ENCODE measurements around the gene ARPC5L.

Gene ARPC5L

DNA sequence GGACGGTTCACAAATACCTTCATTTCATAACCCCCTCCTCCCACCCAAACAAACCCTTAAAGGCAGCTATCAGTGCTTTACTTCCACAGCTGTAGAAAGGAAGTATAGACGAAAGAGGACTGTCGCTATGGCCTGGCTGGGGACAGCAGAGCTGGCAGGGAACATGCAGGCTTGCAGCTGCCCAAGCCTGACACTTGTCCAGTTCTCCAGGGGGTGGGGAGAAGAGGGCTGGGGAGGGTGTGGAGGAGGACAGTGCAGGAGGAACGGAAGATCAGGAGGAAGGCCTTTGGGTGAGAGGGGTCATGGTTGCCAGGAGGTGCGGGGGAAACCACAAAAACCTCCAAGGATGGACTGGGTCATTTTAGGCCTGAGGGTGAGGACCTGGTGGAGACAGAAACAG lies 25.9 kb downstream of the ARPC5L start:
- no peaks in the 10 kb centered on the region for H3K9me3 ChIP-seq (ENCODE audit: control insufficient read depth in 2 of 2, low read length in 2 of 2)
- H3K9ac ChIP-seq (ENCODE audit: low read depth in 1 of 2, low read length in 2 of 2), result no peak overlapping the region
- H3K27ac ChIP-seq (ENCODE audit: low read depth in 2 of 2, low read length in 2 of 2), result no peak overlapping the region
- H3K4me1 ChIP-seq (ENCODE audit: control insufficient read depth in 2 of 2, insufficient read depth in 2 of 2, low read length in 2 of 2), result no peaks in the 10 kb centered on the region
- H3K36me3 ChIP-seq (ENCODE audit: control insufficient read depth in 2 of 2, insufficient read depth in 2 of 2, low read length in 2 of 2), result peaks cover 61 to 62% of the 10 kb centered on the region in 2 donors
- H3K4me3 ChIP-seq (ENCODE audit: low read length in 2 of 2), result no peak overlapping the region
- no peaks in the 10 kb centered on the region for H3K27me3 ChIP-seq (ENCODE audit: control insufficient read depth in 2 of 2, insufficient read depth in 2 of 2, low read length in 2 of 2)

DNA sequence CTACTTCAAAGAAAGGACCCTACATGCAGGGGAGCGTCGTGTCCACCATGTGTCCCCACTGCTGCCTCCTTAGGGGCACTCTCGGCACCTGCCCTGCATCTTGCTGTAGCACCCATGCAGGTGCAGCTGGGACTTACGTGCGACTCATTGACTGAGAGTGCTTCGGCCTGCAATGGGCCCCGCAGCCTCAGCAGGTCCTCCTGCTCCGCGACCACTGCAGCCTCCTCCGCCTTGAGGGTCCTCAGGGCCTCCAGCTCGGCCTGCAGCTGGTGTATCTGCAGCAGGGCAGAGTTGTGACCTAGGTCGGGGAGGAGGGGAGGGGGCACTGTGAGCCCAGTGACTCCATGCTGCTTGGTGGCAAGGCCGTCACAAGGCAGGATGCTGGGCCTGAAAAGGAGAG lies 27.1 kb downstream of the ARPC5L start:
- Histone ChIP-seq H3K4me1 (ENCODE audit: control insufficient read depth in 2 of 2, insufficient read depth in 2 of 2, low read length in 2 of 2) (no peaks in the 10 kb centered on the region), H3K9me3 (ENCODE audit: control insufficient read depth in 2 of 2, low read length in 2 of 2) (no peaks in the 10 kb centered on the region), H3K27me3 (ENCODE audit: control insufficient read depth in 2 of 2, insufficient read depth in 2 of 2, low read length in 2 of 2) (no peaks in the 10 kb centered on the region), H3K4me3 (ENCODE audit: low read length in 2 of 2) (no peak overlapping the region), H3K36me3 (ENCODE audit: control insufficient read depth in 2 of 2, insufficient read depth in 2 of 2, low read length in 2 of 2) (peaks cover 68 to 70% of the 10 kb centered on the region in 2 donors), H3K9ac (ENCODE audit: low read depth in 1 of 2, low read length in 2 of 2) (no peak overlapping the region), H3K27ac (ENCODE audit: low read depth in 2 of 2, low read length in 2 of 2) (no peak overlapping the region)

DNA sequence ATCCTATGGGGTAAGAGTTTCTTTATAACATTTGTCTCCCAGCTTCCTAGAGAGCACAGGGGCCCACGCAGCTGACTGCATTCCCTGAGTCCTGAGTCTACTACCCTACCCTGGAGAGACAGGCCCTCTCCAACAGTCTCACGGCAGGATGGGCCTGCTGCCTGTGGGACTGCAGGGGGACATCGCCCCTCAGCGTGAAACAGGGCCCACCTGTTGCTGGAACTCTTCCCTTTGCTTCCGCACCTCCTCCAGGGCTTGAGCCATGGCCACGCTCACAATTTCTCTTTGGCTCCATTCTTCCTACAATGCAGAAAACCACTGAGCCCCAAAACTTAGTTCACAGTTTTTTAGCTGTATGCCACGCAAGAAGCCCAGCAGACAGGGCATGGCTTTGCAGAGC lies 28.2 kb downstream of the ARPC5L start:
- Histone ChIP-seq H3K9me3 (ENCODE audit: control insufficient read depth in 2 of 2, low read length in 2 of 2) (no peaks in the 10 kb centered on the region), H3K36me3 (ENCODE audit: control insufficient read depth in 2 of 2, insufficient read depth in 2 of 2, low read length in 2 of 2) (peaks cover 68 to 72% of the 10 kb centered on the region in 2 donors), H3K27ac (ENCODE audit: low read depth in 2 of 2, low read length in 2 of 2) (no peak overlapping the region), H3K27me3 (ENCODE audit: control insufficient read depth in 2 of 2, insufficient read depth in 2 of 2, low read length in 2 of 2) (no peaks in the 10 kb centered on the region), H3K4me1 (ENCODE audit: control insufficient read depth in 2 of 2, insufficient read depth in 2 of 2, low read length in 2 of 2) (no peaks in the 10 kb centered on the region), H3K9ac (ENCODE audit: low read depth in 1 of 2, low read length in 2 of 2) (no peak overlapping the region), H3K4me3 (ENCODE audit: low read length in 2 of 2) (no peak overlapping the region)

DNA sequence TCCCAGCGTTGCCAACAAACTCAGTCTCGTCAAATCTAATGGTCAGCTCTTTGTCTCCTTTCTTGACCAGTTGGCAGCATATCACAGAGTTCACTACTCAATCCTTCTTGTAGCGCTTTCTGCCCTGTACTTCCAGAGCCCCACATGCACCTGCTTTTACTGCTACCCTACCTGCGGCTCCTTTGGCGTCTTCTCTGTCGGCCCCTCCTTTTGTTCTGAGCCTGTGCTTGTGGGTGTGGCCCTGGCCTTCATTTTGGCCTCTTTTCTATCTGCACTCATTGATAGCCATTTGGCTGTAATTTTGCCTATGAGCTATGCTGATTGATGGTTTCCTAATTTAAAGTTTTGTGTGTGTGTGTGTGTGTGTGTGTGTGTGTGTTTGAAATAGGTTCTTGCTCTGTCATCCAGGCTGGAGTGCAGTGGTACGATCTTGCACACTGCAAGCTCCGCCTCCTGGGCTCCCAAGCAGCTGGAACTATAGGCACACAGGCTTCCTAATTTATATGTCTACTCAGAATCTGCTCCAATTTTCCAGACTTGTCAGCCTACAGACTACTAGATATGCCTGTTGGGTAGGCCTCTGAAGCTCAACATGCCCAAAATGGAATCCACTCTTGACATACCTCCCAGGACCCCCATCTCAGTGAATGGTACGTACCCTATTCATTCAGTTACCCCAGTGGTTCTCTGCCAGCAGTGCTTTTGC lies 32.3 kb downstream of the ARPC5L start:
- Histone ChIP-seq H3K36me3 (ENCODE audit: control insufficient read depth in 2 of 2, insufficient read depth in 2 of 2, low read length in 2 of 2) (peaks cover 39 to 57% of the 10 kb centered on the region in 2 donors), H3K9me3 (ENCODE audit: control insufficient read depth in 2 of 2, low read length in 2 of 2) (no peaks in the 10 kb centered on the region), H3K27ac (ENCODE audit: low read depth in 2 of 2, low read length in 2 of 2) (no peak overlapping the region), H3K4me1 (ENCODE audit: control insufficient read depth in 2 of 2, insufficient read depth in 2 of 2, low read length in 2 of 2) (no peaks in the 10 kb centered on the region), H3K9ac (ENCODE audit: low read depth in 1 of 2, low read length in 2 of 2) (no peak overlapping the region), H3K4me3 (ENCODE audit: low read length in 2 of 2) (no peak overlapping the region), H3K27me3 (ENCODE audit: control insufficient read depth in 2 of 2, insufficient read depth in 2 of 2, low read length in 2 of 2) (no peaks in the 10 kb centered on the region)

DNA sequence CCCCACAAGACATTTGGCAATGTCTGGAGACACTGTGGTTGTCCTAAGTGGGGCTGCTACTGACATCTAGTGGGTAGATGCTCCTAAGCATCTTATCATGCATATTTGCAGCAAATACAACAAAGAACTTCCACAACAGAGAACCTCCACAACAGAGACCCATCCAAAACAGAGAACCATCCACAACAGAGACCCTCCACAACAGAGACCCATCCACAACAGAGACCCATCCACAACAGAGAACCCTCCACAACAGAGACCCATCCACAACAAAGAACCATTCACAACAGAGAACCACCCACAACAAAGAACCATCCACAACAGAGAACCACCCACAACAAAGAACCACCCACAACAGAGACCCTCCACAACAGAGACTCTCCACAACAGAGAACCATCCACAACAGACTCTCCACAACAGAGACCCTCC lies 32.8 kb downstream of the ARPC5L start:
- H3K36me3 ChIP-seq (ENCODE audit: control insufficient read depth in 2 of 2, insufficient read depth in 2 of 2, low read length in 2 of 2), result peaks cover 36 to 57% of the 10 kb centered on the region in 2 donors

DNA sequence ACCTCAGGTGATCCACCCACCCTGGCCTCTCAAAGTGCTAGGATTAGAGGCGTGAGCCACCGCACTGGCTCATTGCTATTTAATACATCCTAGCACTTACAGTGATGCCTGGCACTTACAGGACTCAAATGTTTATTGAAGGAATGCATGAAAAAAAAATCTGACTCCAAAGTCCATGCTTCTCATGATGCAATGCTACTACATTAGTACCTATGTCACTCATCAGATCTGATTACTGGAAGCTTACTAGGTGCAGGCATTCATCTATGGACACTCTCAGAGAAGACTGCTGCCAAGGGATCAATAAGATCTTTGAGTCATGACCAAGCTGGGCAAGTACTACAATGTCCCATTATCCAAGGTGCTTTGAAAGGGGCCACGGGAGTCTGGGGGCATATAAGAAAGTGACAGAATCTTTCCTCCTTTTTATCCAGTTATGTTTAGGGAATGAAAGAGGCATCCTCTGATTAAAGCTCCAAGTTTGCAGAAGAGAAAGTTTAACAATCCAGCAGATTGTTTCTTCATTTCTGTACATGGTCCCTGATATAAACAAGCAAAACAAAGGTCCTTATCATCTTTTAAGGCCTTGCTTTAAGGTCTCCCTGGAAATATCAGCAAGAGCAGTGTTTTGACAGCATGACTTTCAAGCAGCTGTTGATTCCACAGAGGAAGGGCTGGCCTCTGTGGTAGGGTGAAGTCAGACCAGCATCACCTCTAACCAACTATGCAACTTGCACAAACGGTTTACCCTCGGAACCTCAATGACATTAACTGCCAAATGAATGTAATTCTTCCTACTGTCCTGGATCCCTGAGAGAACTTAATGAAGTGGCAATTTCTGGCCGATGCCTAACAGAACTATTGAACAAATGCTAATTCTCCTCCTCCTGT lies 35.9 kb downstream of the ARPC5L start:
- H3K4me1 ChIP-seq (ENCODE audit: control insufficient read depth in 2 of 2, insufficient read depth in 2 of 2, low read length in 2 of 2), result no peaks in the 10 kb centered on the region
- H3K9ac ChIP-seq (ENCODE audit: low read depth in 1 of 2, low read length in 2 of 2), result no peak overlapping the region
- no peak overlapping the region for H3K27ac ChIP-seq (ENCODE audit: low read depth in 2 of 2, low read length in 2 of 2)
- peaks cover 24 to 48% of the 10 kb centered on the region in 2 donors for H3K36me3 ChIP-seq (ENCODE audit: control insufficient read depth in 2 of 2, insufficient read depth in 2 of 2, low read length in 2 of 2)
- no peaks in the 10 kb centered on the region for H3K9me3 ChIP-seq (ENCODE audit: control insufficient read depth in 2 of 2, low read length in 2 of 2)
- H3K4me3 ChIP-seq (ENCODE audit: low read length in 2 of 2), result no peak overlapping the region
- no peaks in the 10 kb centered on the region for H3K27me3 ChIP-seq (ENCODE audit: control insufficient read depth in 2 of 2, insufficient read depth in 2 of 2, low read length in 2 of 2)

More for the DNA sequence above, 32.8 kb downstream of the ARPC5L start:
- Histone ChIP-seq H3K9ac (ENCODE audit: low read depth in 1 of 2, low read length in 2 of 2) (no peak overlapping the region), H3K27ac (ENCODE audit: low read depth in 2 of 2, low read length in 2 of 2) (no peak overlapping the region), H3K4me1 (ENCODE audit: control insufficient read depth in 2 of 2, insufficient read depth in 2 of 2, low read length in 2 of 2) (no peaks in the 10 kb centered on the region), H3K4me3 (ENCODE audit: low read length in 2 of 2) (no peak overlapping the region), H3K9me3 (ENCODE audit: control insufficient read depth in 2 of 2, low read length in 2 of 2) (no peaks in the 10 kb centered on the region), H3K27me3 (ENCODE audit: control insufficient read depth in 2 of 2, insufficient read depth in 2 of 2, low read length in 2 of 2) (no peaks in the 10 kb centered on the region)

DNA sequence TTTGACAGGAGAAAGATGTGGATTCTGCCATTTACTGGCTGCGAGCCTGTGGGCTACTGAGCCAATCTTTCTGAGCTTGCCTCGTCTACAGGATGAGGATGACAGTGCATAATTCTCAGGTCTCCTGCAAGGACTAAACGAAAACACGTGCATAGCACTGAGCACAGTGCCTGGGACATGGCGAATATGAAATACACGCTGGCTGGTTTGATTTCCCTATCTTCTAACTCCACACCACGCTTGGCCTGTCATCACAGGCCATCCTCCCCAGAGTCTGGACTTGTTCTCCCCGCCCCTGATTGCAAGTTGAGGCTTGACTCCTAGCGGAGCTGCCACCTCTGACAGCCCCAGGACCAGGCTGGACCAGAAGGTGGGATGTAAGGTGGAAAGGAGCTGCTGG lies 37.9 kb downstream of the ARPC5L start:
- no peaks in the 10 kb centered on the region for H3K9me3 ChIP-seq (ENCODE audit: control insufficient read depth in 2 of 2, low read length in 2 of 2)
- H3K36me3 ChIP-seq (ENCODE audit: control insufficient read depth in 2 of 2, insufficient read depth in 2 of 2, low read length in 2 of 2), result peaks cover 18 to 41% of the 10 kb centered on the region in 2 donors
- no peak overlapping the region for H3K27ac ChIP-seq (ENCODE audit: low read depth in 2 of 2, low read length in 2 of 2)
- no peaks in the 10 kb centered on the region for H3K27me3 ChIP-seq (ENCODE audit: control insufficient read depth in 2 of 2, insufficient read depth in 2 of 2, low read length in 2 of 2)
- no peak overlapping the region for H3K9ac ChIP-seq (ENCODE audit: low read depth in 1 of 2, low read length in 2 of 2)
- H3K4me1 ChIP-seq (ENCODE audit: control insufficient read depth in 2 of 2, insufficient read depth in 2 of 2, low read length in 2 of 2), result no peaks in the 10 kb centered on the region
- H3K4me3 ChIP-seq (ENCODE audit: low read length in 2 of 2), result no peak overlapping the region

DNA sequence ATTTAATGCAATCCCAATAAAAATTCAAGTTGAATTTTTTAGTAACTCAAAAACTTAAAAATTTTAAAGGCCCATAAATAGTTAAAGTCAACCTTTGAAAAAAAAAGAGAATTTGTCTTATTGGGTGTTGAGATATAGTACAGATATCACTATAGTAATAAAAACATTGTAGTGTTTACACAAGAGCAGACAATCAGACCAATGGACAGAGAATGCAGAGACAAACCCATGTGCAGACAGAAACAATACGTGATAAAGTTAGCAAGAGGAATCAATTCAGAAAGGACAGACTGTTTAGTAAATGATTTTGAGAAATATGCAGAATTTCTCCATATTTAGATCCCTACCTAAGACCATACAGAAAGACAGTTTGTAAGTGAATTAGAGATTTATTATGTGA lies 45.0 kb downstream of the ARPC5L start:
- Histone ChIP-seq H3K4me3 (ENCODE audit: low read length in 2 of 2) (no peak overlapping the region), H3K27me3 (ENCODE audit: control insufficient read depth in 2 of 2, insufficient read depth in 2 of 2, low read length in 2 of 2) (no peaks in the 10 kb centered on the region), H3K27ac (ENCODE audit: low read depth in 2 of 2, low read length in 2 of 2) (no peak overlapping the region), H3K9me3 (ENCODE audit: control insufficient read depth in 2 of 2, low read length in 2 of 2) (no peaks in the 10 kb centered on the region), H3K4me1 (ENCODE audit: control insufficient read depth in 2 of 2, insufficient read depth in 2 of 2, low read length in 2 of 2) (no peaks in the 10 kb centered on the region), H3K36me3 (ENCODE audit: control insufficient read depth in 2 of 2, insufficient read depth in 2 of 2, low read length in 2 of 2) (peaks cover 23 to 32% of the 10 kb centered on the region in 2 donors), H3K9ac (ENCODE audit: low read depth in 1 of 2, low read length in 2 of 2) (no peak overlapping the region)

DNA sequence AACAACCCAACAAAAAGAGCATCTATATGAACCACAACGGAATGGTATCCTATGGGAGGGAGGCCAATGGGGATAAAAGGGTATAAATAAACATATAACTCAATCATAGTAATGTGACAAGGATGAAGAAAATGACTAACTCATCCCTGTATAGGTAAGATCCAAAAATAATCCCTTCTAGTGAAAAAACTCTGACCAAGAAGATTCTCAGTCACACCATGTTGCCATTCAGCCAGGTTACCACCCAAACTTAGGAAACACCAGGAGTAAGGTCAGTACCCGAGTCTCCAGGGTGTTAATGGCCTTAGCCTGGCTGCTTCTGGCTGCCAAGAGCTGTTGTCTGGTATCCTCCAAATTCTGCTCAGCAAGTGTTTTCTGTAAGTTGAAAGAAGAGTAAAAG lies 46.2 kb downstream of the ARPC5L start:
- H3K9ac ChIP-seq (ENCODE audit: low read depth in 1 of 2, low read length in 2 of 2), result no peak overlapping the region
- H3K27ac ChIP-seq (ENCODE audit: low read depth in 2 of 2, low read length in 2 of 2), result no peak overlapping the region
- H3K36me3 ChIP-seq (ENCODE audit: control insufficient read depth in 2 of 2, insufficient read depth in 2 of 2, low read length in 2 of 2), result peaks cover 23 to 39% of the 10 kb centered on the region in 2 donors
- H3K27me3 ChIP-seq (ENCODE audit: control insufficient read depth in 2 of 2, insufficient read depth in 2 of 2, low read length in 2 of 2), result no peaks in the 10 kb centered on the region
- H3K9me3 ChIP-seq (ENCODE audit: control insufficient read depth in 2 of 2, low read length in 2 of 2), result no peaks in the 10 kb centered on the region
- H3K4me1 ChIP-seq (ENCODE audit: control insufficient read depth in 2 of 2, insufficient read depth in 2 of 2, low read length in 2 of 2), result no peaks in the 10 kb centered on the region
- no peak overlapping the region for H3K4me3 ChIP-seq (ENCODE audit: low read length in 2 of 2)

DNA sequence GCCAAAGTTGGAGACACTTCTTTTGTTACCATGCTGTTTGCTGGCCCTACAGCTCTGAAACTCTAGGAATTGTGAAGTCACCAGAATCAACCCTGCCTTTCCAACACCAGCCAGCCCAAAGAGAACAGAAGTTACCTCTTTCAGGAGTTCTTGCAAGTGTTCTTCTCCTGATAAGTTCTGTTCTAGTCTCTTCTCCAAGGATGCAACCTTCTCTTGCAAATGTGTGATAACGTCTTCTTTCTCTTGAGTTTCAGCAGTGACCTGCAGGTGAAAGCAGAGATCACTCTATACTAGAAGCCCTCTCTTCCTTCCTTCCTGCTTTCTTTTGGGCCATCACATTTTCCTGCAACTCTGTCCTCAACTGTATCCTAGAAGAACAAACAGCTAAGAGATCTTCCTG lies 49.8 kb downstream of the ARPC5L start:
- no peaks in the 10 kb centered on the region for H3K27me3 ChIP-seq (ENCODE audit: control insufficient read depth in 2 of 2, insufficient read depth in 2 of 2, low read length in 2 of 2)
- no peaks in the 10 kb centered on the region for H3K4me1 ChIP-seq (ENCODE audit: control insufficient read depth in 2 of 2, insufficient read depth in 2 of 2, low read length in 2 of 2)
- H3K4me3 ChIP-seq (ENCODE audit: low read length in 2 of 2), result no peak overlapping the region
- peaks cover 37 to 50% of the 10 kb centered on the region in 2 donors for H3K36me3 ChIP-seq (ENCODE audit: control insufficient read depth in 2 of 2, insufficient read depth in 2 of 2, low read length in 2 of 2)
- H3K9me3 ChIP-seq (ENCODE audit: control insufficient read depth in 2 of 2, low read length in 2 of 2), result no peaks in the 10 kb centered on the region
- H3K9ac ChIP-seq (ENCODE audit: low read depth in 1 of 2, low read length in 2 of 2), result no peak overlapping the region
- no peak overlapping the region for H3K27ac ChIP-seq (ENCODE audit: low read depth in 2 of 2, low read length in 2 of 2)
